T47D (cell line): ENCODE data around the gene PFKFB3.
"Not testable (repeated sequence)": the region's sequence is repeated elsewhere in the genome, so short reads cannot be mapped to it uniquely, and the experiment has no call there.

Source experiments
- DNase-seq, 2 experiments: peaks; one replicate each; pipeline versions ENCODE4 v3.0.0 to v3.0.0-alpha.2; 2011 to 2012; ENCODE audit warnings: low read depth in 1 of 2, low spot score in 1 of 2
- JUND ChIP-seq: IDR thresholded peaks from 2 replicates; pipeline ENCODE4 v1.6.1; 2012; ENCODE audit warnings: low read depth
- in situ Hi-C: cut with HindIII; loops from 2 replicates; pipeline ENCODE4 v1.10.0; 2016; ENCODE audit warnings: low sequenced_read_pairs, low pct_unique_long_range_greater_than_20kb

The PFKFB3 gene

GRCh38 chr10:6202684-6203330 lies at the start of gene PFKFB3:
Gene PFKFB3, plus strand, starts transcription at chr10:6202932. Its CDS starts 329 bp downstream, at chr10:6203261.
- no peak for TF ChIP-seq JUND
- in situ Hi-C loops: no loop called here
- DNase-seq: peak; percentile 98

- in situ Hi-C loops: no loop called here
- TF ChIP-seq JUND: no peak
- no peak for DNase-seq
Observed at GRCh38 chr10:6153845-6154244, 48.9 kb upstream of the PFKFB3 start.

GRCh38 chr10:6154566-6154965 lies 48.2 kb upstream of the PFKFB3 start:
- in situ Hi-C loops: no loop called here
- peak in 1 of 2 experiments; percentile 44 for DNase-seq
- no peak for TF ChIP-seq JUND

DNA sequence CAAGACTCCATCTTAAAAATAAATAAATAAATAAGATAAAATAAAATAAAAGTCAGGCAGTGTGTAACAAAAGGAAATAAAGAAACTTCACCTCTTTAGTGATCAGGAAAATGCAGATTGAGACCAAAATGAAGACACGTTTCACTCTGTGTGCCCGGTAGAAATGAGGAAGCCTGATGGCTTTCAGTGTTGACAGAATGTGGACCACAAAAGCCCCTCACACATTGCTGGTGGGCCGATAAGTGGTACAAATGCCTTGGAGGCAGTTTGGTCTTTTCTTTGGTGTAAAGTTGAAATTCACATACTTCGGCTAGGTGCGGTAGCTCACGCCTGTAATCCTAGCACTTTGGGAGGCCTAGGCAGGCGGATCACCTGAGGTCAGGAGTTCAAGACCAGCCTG lies 44.5 kb upstream of the PFKFB3 start:
- in situ Hi-C loops: no loop called here
- TF ChIP-seq JUND: no peak
- no peak for DNase-seq

GRCh38 chr10:6161921-6162320 lies 40.8 kb upstream of the PFKFB3 start:
- no peak for DNase-seq
- TF ChIP-seq JUND: no peak
- in situ Hi-C loops: no loop called here

- in situ Hi-C loops: no loop called here
- no peak for TF ChIP-seq JUND
- DNase-seq: peak in 1 of 2 experiments; percentile 57
Observed at GRCh38 chr10:6162589-6163356, 40.0 kb upstream of the PFKFB3 start.

- DNase-seq: peak; percentile 90 to 94
- in situ Hi-C loops: no loop called here
- TF ChIP-seq JUND: no peak
Observed at GRCh38 chr10:6163364-6164270, 39.1 kb upstream of the PFKFB3 start.

DNA sequence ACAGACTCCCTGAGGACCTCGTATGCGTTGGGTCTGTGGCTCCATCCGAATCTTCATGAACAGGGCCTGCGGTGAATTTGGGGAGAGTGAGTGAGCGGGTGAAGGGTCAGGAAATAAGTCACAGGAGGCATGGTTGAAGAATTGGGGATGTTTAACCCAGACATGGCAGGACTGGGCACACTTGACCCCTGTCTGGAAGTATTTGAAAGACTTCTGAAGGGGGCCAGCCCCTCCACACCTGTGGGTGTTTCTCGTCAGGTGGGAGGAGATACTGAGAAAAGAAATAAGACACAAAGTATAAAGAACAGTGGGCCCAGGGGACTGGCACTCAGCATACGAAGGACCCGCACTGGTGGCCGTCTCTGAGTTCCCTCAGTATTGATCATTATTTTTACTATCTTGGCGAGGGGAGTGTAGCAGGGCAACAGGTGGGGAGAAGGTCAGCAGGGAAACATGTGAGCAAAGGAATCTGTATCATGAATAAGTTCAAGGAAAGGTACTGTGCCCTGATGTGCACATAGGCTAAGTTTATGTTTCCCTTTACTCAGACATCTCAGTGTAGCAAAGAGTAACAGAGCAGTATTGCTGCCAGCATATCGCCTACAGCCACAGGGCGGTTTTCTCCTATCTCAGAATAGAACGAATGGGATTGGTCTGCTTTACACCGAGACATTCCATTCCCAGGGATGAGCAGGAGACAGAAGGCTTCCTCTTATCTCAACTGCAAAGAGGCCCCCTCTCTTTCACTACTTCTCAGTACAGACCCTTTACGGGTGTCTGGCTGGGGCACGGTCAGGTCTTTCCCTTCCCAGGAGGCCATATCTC lies 38.2 kb upstream of the PFKFB3 start:
- no peak for TF ChIP-seq JUND
- in situ Hi-C loops: no loop called here
- no peak for DNase-seq

GRCh38 chr10:6165221-6165725 lies 37.5 kb upstream of the PFKFB3 start:
- no peak for TF ChIP-seq JUND
- in situ Hi-C loops: no loop called here
- DNase-seq: peak in 1 of 2 experiments; percentile 64

- in situ Hi-C loops, DNase-seq: not testable (repeated sequence)
Observed at GRCh38 chr10:6165933-6166332, 36.8 kb upstream of the PFKFB3 start.

GRCh38 chr10:6167456-6167855 lies 35.3 kb upstream of the PFKFB3 start:
- no peak for DNase-seq
- in situ Hi-C loops: no loop called here
- no peak for TF ChIP-seq JUND

DNA sequence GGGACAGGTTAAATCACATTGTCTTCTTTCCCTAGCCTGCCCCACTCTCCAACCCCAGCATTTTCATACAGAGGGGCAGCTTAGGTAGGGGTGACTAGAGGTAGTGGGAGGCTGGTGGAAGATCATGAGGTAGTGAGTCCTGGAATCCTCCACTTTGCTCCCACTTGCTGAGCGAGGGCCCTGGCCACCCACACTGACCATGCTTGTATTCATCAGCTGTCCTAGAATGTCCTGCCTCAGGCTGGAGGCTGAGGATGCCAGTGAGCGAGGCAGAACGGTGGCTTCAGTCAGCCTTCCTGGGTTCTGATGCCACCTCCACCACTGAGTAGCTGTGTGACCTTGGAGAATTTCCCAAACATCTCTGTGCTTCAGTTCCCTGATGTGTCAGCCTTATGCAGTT lies 34.6 kb upstream of the PFKFB3 start:
- no peak for DNase-seq
- in situ Hi-C loops: no loop called here
- no peak for TF ChIP-seq JUND
